OCI-LY1 (cell line): Measurements from ENCODE around the gene LRP2BP.

Experiments
- H2AFZ ChIP-seq: fragments of 200-600 bp; sonication (generic), shearing (Covaris generic); 2 replicates; pipeline ENCODE4 v1.6.0; 2014; ENCODE audit warnings: antibody characterized with exemption, mild to moderate bottlenecking, low read length
- H3F3A ChIP-seq: fragments of 200-600 bp; sonication (generic), shearing (Covaris generic); 2 replicates; pipeline ENCODE4 v1.6.0; 2014; ENCODE audit warnings: mild to moderate bottlenecking, antibody characterized with exemption, low read length, moderate library complexity; ENCODE audit not compliant: insufficient read depth
- H3K27ac ChIP-seq: fragments of 200-600 bp; sonication (generic); 2 replicates; pipeline ENCODE4 v1.5.1; 2014; ENCODE audit warnings: low read length, mixed run types, mild to moderate bottlenecking, low read depth; ENCODE audit not compliant: poor library complexity, severe bottlenecking
- H3K27me3 ChIP-seq: fragments of 200-600 bp; sonication (generic); 2 replicates; pipeline ENCODE4 v1.6.0; 2014; ENCODE audit warnings: antibody characterized with exemption, mild to moderate bottlenecking, low read length, moderate library complexity; ENCODE audit not compliant: insufficient read depth
- H3K36me3 ChIP-seq: fragments of 200-600 bp; sonication (generic); 2 replicates; pipeline ENCODE4 v1.6.1; 2014; ENCODE audit warnings: mild to moderate bottlenecking, antibody characterized with exemption, low read length, moderate library complexity, mixed read lengths; ENCODE audit not compliant: insufficient read depth
- H3K4me1 ChIP-seq: fragments of 200-600 bp; sonication (generic); 2 replicates; pipeline ENCODE4 v1.5.1; 2014; ENCODE audit warnings: mild to moderate bottlenecking, low read length, moderate library complexity; ENCODE audit not compliant: insufficient read depth, severe bottlenecking
- H3K4me2 ChIP-seq: fragments of 200-600 bp; sonication (generic), shearing (Covaris generic); 2 replicates; pipeline ENCODE4 v1.6.1; 2014; ENCODE audit warnings: low read length
- H3K4me3 ChIP-seq: fragments of 200-600 bp; sonication (generic); 2 replicates; pipeline ENCODE4 v1.5.1; 2014; ENCODE audit warnings: low read length, low read depth, mild to moderate bottlenecking, mixed read lengths; ENCODE audit not compliant: poor library complexity, severe bottlenecking
- H3K79me2 ChIP-seq: fragments of 200-600 bp; shearing (Covaris generic); 2 replicates; pipeline ENCODE4 v1.6.1; 2016; ENCODE audit warnings: mixed run types, low read length, mixed read lengths; ENCODE audit not compliant: insufficient read depth
- H3K9ac ChIP-seq: fragments of 200-600 bp; sonication (generic), shearing (Covaris generic); 2 replicates; pipeline ENCODE4 v1.6.1; 2014; ENCODE audit warnings: mild to moderate bottlenecking, low read length, mixed read lengths
- H3K9me2 ChIP-seq: fragments of 200-600 bp; sonication (generic), shearing (Covaris generic); 2 replicates; pipeline ENCODE4 v1.6.1; 2014; ENCODE audit warnings: low read depth, mild to moderate bottlenecking, low read length, mixed read lengths
- H3K9me3 ChIP-seq: fragments of 200-600 bp; shearing (Covaris generic); 2 replicates; pipeline ENCODE4 v1.6.1; 2014; ENCODE audit warnings: low read length, mixed read lengths
- H4K20me1 ChIP-seq: fragments of 200-600 bp; sonication (generic), shearing (Covaris generic); 2 replicates; pipeline ENCODE4 v1.6.0; 2016; ENCODE audit warnings: mild to moderate bottlenecking, low read length; ENCODE audit not compliant: insufficient read depth
- EZH2 ChIP-seq: fragments of 200-600 bp; sonication (generic), shearing (Covaris generic); IDR thresholded peaks from 2 replicates; pipeline ENCODE4 v1.8.0; 2017; ENCODE audit warnings: borderline replicate concordance, mixed run types, mild to moderate bottlenecking, antibody characterized with exemption, low read length, moderate library complexity, mixed read lengths
- TF ChIP-seq, protein P1 (sequence below): fragments of 200-600 bp; sonication (generic), shearing (Covaris generic); IDR thresholded peaks from 2 replicates; pipeline ENCODE4 v1.5.1; 2017; ENCODE audit warnings: mild to moderate bottlenecking, antibody characterized with exemption, low read length, moderate library complexity, mixed read lengths

The LRP2BP gene

DNA sequence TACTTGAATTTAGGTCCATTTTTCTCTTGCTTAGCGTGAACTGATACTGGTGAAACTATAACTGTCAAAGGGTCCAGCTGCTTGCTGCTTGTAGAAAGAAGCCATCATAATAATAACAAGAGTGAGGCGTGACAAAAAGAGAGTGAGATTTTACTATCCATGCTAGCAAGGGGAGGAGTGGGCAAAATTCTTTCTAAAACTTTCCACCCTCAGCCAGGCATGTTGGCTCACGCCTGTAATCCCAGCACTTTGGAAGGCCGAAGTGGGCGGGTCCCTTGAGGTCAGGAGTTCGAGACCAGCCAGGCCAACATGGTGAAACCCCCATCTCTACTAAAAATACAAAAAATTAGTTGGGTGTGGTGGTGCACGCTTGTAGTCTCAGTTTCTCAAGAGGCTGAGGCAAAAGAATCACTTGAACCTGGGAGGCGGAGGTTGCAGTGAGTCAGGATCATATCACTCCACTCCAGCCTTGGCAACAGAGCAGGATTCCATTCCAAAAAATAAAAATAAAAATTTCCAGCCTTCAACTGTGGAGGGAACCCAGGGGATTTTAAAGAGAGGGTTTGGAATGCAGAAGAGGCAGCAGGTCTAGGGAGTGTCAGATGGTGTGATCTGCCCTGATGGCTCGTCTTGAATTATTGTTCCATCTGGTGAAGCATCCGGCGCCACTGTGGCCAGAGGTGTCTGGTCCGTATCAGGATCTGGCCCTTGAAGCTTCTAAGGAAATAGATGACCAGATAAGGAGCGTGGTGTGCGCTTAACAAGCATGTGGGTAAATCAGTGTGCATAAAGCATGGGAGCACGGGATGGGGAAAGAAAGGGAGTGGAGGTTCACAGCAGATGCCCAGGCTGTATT lies 51.8 kb downstream of the LRP2BP start:
- H3K27ac ChIP-seq: no peak overlapping the region
- no peak overlapping the region for H3K4me2 ChIP-seq
- no peaks in the 10 kb centered on the region for H3K79me2 ChIP-seq
- H3F3A ChIP-seq: no peaks in the 10 kb centered on the region
- H3K36me3 ChIP-seq: peaks cover 81% of the 10 kb centered on the region
- no peaks in the 10 kb centered on the region for H4K20me1 ChIP-seq
- H3K27me3 ChIP-seq: no peaks in the 10 kb centered on the region
- no peak overlapping the region for H2AFZ ChIP-seq
- H3K9me3 ChIP-seq: no peaks in the 10 kb centered on the region
- peaks cover 26% of the 10 kb centered on the region for H3K4me1 ChIP-seq
- TF ChIP-seq EZH2: no peak
- TF ChIP-seq, protein P1, sequence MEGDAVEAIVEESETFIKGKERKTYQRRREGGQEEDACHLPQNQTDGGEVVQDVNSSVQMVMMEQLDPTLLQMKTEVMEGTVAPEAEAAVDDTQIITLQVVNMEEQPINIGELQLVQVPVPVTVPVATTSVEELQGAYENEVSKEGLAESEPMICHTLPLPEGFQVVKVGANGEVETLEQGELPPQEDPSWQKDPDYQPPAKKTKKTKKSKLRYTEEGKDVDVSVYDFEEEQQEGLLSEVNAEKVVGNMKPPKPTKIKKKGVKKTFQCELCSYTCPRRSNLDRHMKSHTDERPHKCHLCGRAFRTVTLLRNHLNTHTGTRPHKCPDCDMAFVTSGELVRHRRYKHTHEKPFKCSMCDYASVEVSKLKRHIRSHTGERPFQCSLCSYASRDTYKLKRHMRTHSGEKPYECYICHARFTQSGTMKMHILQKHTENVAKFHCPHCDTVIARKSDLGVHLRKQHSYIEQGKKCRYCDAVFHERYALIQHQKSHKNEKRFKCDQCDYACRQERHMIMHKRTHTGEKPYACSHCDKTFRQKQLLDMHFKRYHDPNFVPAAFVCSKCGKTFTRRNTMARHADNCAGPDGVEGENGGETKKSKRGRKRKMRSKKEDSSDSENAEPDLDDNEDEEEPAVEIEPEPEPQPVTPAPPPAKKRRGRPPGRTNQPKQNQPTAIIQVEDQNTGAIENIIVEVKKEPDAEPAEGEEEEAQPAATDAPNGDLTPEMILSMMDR: no peak
- no peak overlapping the region for H3K9ac ChIP-seq
- H3K9me2 ChIP-seq: no peaks in the 10 kb centered on the region
- no peak overlapping the region for H3K4me3 ChIP-seq

DNA sequence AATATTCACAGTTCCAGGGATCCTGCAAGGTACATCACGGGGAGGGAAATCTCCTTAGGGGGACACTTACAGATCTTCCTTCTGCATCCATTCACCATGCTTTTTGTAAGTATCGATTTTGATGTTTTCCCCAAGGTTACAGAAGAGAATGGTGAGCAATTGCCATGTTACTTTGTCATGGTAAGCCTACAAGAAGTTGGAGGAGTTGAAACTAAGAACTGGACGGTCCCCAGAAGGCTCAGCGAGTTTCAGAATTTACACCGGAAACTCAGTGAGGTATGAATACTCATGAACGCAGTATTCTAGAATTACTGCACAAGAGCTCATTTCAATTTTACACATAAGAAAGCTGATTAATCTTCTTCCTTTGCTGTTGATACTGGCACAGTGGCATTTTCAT lies 53.9 kb downstream of the LRP2BP start:
- no peaks in the 10 kb centered on the region for H3K27me3 ChIP-seq
- no peaks in the 10 kb centered on the region for H3K9me2 ChIP-seq
- no peak overlapping the region for H3K4me2 ChIP-seq
- no peak overlapping the region for H2AFZ ChIP-seq
- H3K36me3 ChIP-seq: peaks cover 81% of the 10 kb centered on the region
- TF ChIP-seq, protein P1: no peak
- no peak for TF ChIP-seq EZH2
- no peaks in the 10 kb centered on the region for H3K79me2 ChIP-seq
- H3K27ac ChIP-seq: no peak overlapping the region
- no peak overlapping the region for H3K4me3 ChIP-seq
- no peaks in the 10 kb centered on the region for H3F3A ChIP-seq
- no peaks in the 10 kb centered on the region for H4K20me1 ChIP-seq
- no peak overlapping the region for H3K9ac ChIP-seq
- peaks cover 26% of the 10 kb centered on the region for H3K4me1 ChIP-seq
- 0 out of 2 replicates have a peak, but pooled peaks cover 6% of the 10 kb centered on the region for H3K9me3 ChIP-seq

DNA sequence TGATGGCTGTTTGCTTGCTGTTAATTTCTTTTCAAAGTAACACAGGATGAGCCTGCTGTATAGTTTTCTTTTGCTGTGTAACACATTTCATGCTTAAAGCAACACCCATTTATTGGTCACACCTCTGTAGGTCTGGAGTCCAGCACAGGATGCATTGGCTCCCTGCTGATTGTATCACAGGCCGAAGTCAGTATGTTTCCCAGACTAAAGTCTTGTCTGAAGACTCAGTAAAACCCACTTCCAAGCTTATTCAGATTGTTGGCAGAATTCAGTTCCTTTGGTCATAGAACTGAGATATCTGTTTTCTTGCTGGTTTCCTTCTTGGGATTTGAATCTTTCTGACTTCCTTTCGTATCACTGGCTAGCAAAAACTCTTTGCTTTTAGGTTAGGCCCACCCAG lies 54.3 kb downstream of the LRP2BP start:
- H3F3A ChIP-seq: no peaks in the 10 kb centered on the region
- no peaks in the 10 kb centered on the region for H4K20me1 ChIP-seq
- peaks cover 79% of the 10 kb centered on the region for H3K36me3 ChIP-seq
- H3K4me1 ChIP-seq: peaks cover 26% of the 10 kb centered on the region
- H3K79me2 ChIP-seq: no peaks in the 10 kb centered on the region
- H3K9me3 ChIP-seq: 0 out of 2 replicates have a peak, but pooled peaks cover 6% of the 10 kb centered on the region
- H3K4me3 ChIP-seq: no peak overlapping the region
- no peak overlapping the region for H3K27ac ChIP-seq
- no peak overlapping the region for H3K9ac ChIP-seq
- H3K9me2 ChIP-seq: no peaks in the 10 kb centered on the region
- H3K4me2 ChIP-seq: no peak overlapping the region
- no peak for TF ChIP-seq EZH2
- TF ChIP-seq, protein P1: no peak
- no peaks in the 10 kb centered on the region for H3K27me3 ChIP-seq
- no peak overlapping the region for H2AFZ ChIP-seq
